PC-3 (cell line): ENCODE results near the gene SNORC.

Experiments
- EZH2phosphoT487 ChIP-seq: fragments of 300-600 bp; sonication (generic); IDR thresholded peaks from 2 replicates; pipeline ENCODE4 v1.6.1; 2018; ENCODE audit warnings: mild to moderate bottlenecking, antibody characterized with exemption, low read length, borderline replicate concordance
- TF ChIP-seq, protein P1 (sequence below): fragments of 300-600 bp; sonication (generic); conservative IDR thresholded peaks from 2 replicates; pipeline ENCODE4 v1.5.1; 2017; ENCODE audit warnings: antibody characterized with exemption, low read depth, mild to moderate bottlenecking, low read length

DNA sequence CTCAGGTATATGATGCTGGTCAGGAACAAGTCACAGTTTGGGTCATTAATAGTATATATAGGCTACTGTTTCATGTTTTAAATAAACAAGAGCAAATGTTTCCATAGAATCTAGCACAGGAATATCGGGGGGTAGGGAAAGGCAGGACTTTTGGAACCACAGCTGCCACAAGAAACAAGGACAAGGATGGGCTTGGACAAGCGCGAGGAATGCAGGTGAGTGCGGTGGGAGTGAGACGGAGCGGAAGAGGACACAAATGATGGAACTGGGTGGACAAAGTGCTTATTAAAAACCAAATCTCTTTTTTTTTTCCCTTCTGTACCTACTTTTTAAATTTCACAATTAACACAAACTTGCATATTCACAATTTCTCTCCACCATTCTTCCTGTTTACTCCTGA lies 49.1 kb downstream of the SNORC start:
- TF ChIP-seq, protein P1, sequence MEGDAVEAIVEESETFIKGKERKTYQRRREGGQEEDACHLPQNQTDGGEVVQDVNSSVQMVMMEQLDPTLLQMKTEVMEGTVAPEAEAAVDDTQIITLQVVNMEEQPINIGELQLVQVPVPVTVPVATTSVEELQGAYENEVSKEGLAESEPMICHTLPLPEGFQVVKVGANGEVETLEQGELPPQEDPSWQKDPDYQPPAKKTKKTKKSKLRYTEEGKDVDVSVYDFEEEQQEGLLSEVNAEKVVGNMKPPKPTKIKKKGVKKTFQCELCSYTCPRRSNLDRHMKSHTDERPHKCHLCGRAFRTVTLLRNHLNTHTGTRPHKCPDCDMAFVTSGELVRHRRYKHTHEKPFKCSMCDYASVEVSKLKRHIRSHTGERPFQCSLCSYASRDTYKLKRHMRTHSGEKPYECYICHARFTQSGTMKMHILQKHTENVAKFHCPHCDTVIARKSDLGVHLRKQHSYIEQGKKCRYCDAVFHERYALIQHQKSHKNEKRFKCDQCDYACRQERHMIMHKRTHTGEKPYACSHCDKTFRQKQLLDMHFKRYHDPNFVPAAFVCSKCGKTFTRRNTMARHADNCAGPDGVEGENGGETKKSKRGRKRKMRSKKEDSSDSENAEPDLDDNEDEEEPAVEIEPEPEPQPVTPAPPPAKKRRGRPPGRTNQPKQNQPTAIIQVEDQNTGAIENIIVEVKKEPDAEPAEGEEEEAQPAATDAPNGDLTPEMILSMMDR = no peak
- TF ChIP-seq EZH2phosphoT487 = no peak
